DMS153 treated with DMSO at 0.1 percent for 48 hours (cell line): ENCODE measurements around the gene VWF.
A peak's percentile ranks its signal among the peaks of the same experiment; 100 is the strongest.

ENCODE experiments used
- DNase-seq: peaks from one replicate; lab custom pipeline; 2025; ENCODE audit not compliant: unreplicated experiment; lab: John Stamatoyannopoulos, UW

VWF gene

GRCh38 chr12:5988659-5989116 lies 135.8 kb downstream of the VWF start:
- peak; percentile 49 for DNase-seq

- DNase-seq, result peak; percentile 31
These were observed 136.4 kb downstream of the VWF start for GRCh38 chr12:5988088-5988487.

GRCh38 chr12:5987573-5987972 lies 136.9 kb downstream of the VWF start:
- no peak for DNase-seq

GRCh38 chr12:5985471-5985870 lies 139.0 kb downstream of the VWF start:
- DNase-seq, result no peak

GRCh38 chr12:5984873-5985272 lies 139.6 kb downstream of the VWF start:
- no peak for DNase-seq

- no peak for DNase-seq
These were observed 142.4 kb downstream of the VWF start for GRCh38 chr12:5982106-5982505.

GRCh38 chr12:5977556-5977955 lies 146.9 kb downstream of the VWF start:
- no peak for DNase-seq

- no peak for DNase-seq
These were observed 147.8 kb downstream of the VWF start for GRCh38 chr12:5976711-5977110.

- no peak for DNase-seq
These were observed 148.3 kb downstream of the VWF start for GRCh38 chr12:5976196-5976595.

GRCh38 chr12:5973461-5974115 lies 150.9 kb downstream of the VWF start:
- DNase-seq, result no peak

- DNase-seq, result no peak
These were observed 152.1 kb downstream of the VWF start for GRCh38 chr12:5972387-5972786.

- no peak for DNase-seq
These were observed 153.1 kb downstream of the VWF start for GRCh38 chr12:5971194-5971850.

GRCh38 chr12:5969974-5970690 lies 154.3 kb downstream of the VWF start:
- DNase-seq, result no peak

GRCh38 chr12:5969156-5969973 lies 155.1 kb downstream of the VWF start:
- no peak for DNase-seq

GRCh38 chr12:5967645-5968415 lies 156.6 kb downstream of the VWF start:
- DNase-seq, result no peak

GRCh38 chr12:5966486-5967095 lies 157.9 kb downstream of the VWF start:
- DNase-seq, result no peak

- DNase-seq, result peak; percentile 22
These were observed 158.5 kb downstream of the VWF start for GRCh38 chr12:5965950-5966383.

GRCh38 chr12:5964913-5965900 lies 159.3 kb downstream of the VWF start:
- no peak for DNase-seq

- DNase-seq, result no peak
These were observed 161.0 kb downstream of the VWF start for GRCh38 chr12:5963515-5963914.
